T-helper 9 cell (primary cell): ENCODE measurements around the gene NBEAL1.
"Not testable (repeated sequence)": the region's sequence is repeated elsewhere in the genome, so short reads cannot be mapped to it uniquely, and the experiment has no call there.

Experiments used
- DNase-seq: peaks from one replicate; pipeline ENCODE4 v3.0.0-alpha.2; 2020
- total RNA-seq, 2 donors: gene quantifications; one replicate each; lab custom pipeline; 2026; lab: John Stamatoyannopoulos, UW

NBEAL1 gene
- 26.1 to 42.2 reads per million in 2 donors for total RNA-seq

DNA sequence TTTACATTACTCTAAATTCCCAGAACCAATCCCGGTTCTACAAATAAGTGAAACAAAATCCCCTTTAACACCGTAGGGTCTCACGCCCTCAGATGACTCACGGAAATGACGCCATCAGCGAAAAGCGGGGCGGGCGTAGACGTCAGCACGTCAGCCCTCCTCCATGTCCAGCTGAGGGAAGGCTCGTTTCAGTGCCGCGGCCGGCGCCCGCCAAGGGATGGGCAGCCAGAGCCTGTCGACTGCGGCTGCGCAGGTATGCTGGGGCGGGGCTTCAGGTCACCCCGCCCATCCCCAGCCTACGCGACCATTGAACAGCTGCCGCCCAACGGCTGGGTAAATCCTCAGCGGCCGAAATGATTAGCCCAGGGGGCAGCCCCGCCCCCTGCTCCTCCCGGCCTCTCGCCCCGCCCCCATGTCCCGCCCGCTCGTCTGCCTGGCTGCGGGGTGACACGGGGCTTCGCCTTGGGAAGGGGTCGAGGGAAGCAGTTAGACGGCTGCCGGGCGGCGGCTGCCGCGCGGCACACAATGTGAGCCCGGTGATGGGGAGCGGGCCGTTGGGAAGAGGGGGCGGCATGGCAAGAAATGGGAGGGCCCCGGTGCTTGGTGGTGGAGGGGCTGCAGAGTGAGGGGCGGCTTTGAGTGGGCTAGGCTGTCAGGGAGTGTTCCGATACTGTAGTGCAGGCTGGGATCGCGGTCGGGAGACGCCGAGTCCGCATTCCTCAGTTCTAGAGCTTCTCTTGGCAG is at the start of gene NBEAL1:
TSS of gene NBEAL1 (plus strand) at position 420 of the 744 bp plus-strand sequence. CDS start 1,510 bp downstream, outside the sequence.
- peak; percentile 94 for DNase-seq

DNA sequence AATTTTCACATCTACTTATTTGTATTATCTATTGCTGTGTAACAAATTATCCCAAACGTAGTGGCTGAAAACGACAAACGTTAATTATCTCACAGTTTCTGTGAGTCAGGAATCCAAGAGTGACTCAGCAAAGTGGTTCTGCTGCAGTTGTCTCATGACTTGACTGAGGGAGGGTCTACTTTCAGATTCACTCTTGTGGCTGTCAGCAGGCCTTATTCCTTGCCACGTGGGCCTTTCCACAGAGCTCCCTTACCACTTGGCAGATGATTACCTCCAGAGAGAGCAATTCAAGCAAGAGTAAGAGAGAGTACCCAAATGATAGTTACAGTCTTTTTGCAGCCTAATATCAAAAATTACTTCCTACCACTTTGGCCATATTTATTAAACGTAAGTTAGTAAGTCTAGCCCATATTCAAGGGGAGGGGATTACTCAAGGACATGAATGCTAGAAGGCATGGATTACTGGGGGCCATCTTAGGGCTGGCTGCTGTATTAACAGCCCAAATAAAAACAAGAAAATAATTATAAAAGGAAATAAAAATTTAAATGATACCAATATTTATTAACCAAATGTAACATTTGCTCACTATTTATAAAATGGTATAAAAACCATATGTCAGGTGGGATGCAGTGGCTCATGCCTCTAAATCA is 48.7 kb upstream of the NBEAL1 start:
- no peak for DNase-seq

DNA sequence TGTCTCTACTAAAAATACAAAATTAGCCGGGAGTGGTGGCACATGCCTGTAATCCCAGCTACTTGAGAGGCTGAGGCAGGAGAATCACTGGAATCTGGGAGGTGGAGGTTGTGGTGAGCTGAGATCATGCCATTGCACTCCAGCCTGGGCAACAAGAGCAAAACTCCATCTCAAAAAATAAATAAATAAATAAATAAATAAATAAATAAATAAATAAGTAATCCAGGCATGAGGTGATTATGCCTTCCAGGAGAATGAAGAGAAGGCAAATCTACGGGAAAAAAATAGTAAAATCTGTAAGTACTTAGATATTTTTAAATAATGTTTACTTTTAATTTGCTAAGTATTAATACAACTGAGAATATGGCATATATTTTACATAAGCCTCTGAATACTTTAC is 45.3 kb upstream of the NBEAL1 start:
- not testable (repeated sequence) for DNase-seq

DNA sequence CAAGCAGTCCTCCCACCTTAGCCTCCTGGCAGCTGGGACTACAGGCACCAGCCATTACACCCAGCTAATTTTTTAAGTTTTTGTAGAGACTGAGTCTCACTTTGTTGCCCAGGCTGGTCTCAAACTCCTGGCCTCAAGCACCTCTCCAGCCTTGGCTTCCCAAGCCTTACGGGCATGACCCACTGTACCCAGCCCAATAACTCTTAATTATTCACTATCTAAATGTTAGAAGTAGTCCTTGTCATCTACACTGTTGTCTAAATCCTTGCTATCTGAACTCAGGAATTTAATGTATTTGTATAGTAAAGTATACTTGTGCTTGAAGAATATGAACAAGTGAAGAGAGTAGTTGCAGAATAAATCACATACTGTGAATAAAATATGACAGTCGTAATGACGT is 37.9 kb upstream of the NBEAL1 start:
- DNase-seq: no peak

DNA sequence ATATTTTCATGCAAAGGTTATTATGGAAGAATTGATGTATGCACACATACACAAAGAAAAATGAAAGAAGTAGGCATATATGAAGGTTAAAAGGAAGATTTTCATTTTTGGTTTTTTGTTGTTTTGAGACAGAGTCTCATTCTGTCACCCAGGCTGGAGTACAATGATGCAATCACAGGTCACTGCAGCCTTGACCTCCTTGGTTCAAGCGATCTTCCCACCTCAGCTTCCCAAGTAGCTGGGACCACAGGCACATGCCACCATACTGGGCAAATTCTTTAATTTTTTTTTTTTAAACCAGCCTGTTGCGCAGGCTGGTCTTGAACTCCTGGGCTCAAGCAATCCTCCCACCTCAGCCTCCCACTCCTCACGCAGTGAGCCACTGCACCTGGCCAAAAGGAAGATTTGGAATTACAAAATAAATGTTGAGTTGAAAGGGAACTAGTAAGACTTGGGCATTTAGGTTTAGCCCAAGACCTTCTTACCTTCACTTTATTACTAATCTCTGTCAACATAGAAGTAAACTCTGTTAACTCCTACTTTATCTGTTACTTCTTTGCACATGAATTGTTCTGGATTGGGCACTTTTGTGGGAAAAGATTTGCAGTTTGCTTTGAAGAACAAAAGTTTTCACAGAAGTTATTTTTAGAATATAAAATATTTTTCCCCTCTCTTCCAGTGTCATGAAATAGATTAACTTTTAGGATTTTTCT is 31.7 kb upstream of the NBEAL1 start:
- DNase-seq: no peak

DNA sequence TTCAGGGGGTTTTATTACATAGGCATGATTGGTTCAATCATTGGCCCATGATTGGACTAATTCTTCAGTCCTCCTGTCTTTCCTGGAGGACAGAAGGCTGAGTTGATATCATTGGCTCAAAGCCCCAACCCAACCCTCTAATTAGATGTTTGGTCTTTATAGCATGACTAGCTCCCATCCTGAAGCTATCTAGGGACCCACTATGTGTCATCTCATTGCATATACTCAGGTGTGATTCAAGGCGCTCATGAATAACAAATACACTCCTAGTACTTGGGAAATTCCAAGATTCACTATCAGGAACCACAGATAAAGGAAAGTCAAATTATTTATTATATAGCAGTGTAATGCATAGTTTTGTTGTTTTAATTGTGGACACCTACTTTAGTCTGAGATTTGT is 24.9 kb upstream of the NBEAL1 start:
- no peak for DNase-seq

DNA sequence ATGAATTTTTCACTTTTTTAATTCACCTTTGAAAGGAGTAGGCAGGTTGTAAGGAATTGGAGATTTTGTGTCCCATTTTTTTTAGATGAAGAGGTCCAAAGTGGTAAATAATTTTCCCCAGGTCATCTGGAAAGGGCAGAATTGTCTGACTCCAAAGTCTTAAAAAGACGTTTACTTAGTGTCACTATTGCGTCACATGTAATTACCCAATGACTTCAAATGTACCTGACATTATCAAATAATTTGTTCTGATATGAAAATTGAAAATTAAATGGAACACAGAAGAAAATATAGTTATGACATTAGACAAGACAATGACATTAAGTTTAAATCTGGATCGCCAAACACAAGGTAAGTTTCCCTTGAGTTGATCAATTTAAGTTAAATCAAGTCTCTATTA is 24.2 kb upstream of the NBEAL1 start:
- DNase-seq: no peak

DNA sequence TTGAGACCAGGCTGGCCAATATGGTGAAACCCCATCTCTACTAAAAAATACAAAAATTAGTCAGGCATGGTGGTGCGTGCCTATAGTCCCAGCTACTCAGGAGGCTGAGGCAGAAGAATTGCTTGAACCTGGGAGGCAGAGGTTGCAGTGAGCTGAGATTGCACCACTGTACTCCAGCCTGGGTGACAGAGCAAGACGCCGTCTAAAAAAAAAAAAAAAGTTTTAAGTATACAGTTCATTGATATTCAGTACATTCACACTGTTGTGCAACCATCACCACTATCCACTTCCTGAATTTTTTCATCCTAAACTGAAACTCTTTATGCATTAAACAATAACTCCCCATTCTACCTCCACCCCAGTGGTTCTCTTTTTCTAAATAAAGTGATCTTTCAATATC is 17.6 kb upstream of the NBEAL1 start:
- DNase-seq: not testable (repeated sequence)

DNA sequence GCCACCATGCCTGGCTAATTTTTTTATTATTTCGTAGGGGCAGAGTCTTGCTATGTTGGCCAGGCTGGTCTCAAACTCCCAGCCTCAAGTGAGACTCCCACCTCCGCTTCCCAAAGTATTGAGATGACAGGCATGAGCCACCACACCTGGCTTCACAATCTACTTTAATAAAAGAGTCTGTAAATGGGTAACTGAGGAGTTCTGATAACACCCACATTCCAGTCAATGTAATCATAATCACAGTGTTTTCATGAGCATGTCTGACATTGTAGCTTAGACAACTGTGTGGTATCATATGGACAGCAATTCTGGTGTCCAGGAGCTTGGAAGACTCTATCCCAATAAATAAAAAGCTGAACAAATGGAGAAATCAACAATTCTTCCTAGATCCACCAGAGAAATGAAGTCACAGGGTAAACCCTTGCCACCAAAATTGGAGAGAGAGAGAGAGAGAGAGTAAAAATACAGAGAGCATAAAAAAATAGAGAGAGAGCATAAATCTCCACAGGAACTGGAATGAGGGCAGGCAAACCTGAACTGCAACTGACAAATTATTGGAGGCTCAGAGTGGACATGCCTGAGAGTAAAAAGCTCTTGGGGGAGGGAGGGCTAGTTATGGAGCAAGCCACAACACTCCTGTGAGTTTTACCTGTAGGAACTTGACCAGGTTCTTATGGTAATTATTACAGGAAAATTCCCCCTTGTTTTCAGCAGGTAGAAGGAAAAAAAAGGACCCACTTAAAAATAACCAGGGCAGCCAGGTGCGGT is 12.4 kb upstream of the NBEAL1 start:
- no peak for DNase-seq

DNA sequence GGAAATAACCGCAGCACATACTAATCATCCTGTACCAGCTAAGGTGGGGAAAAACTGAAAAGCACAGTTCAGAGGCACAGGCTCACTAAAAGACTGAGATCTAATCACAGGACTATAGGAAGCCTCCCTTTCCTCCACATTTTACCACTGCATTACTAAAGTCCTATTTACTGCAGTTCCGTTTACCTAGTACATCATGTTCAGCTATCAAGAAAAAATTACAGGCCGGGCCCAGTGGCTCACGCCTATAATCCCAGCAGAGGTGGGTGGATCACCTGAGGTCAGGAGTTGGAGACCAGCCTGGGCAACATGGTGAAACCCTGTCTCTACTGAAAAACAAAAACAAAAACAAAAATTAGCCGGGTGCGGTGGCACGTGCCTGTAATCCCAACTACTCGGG is 11.0 kb upstream of the NBEAL1 start:
- DNase-seq: no peak

DNA sequence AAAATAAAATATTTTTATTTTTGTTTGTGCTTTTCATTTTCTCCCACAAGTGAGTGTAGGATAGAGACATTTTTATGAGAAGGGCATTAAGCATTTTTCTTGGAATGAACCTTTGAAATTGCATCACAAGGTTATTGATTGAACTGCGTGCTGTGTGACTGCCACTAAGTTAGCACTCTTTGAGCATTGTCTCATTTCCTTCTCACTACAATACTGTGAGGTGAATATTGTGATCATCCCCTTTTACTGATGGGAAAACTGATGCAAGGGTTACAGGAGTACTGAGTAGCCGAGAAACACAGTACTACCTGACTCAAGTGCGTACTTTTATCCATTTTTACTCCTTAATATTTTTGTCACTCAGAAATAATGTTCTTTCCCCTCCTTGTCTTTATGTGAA is 2.0 kb downstream of the NBEAL1 start:
- DNase-seq: no peak

DNA sequence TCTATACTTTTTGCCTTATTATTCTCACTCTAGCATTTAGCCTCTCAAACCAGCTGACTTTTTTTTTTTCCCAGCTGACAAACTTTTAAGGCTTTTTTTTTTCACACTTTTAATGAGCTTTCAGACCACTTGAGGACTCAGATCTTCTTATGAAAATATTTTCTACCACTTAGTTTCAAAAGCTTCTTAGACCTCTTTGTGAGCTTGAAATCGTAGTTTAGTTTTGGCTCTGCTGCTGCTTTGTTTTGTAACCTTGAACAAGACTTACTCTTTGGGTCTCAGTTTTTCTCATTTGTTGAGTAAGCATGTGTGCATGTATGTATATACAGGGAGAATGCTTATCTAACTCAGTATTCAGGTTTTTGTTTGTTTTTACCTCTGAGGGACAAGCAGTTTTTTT is 3.5 kb downstream of the NBEAL1 start:
- DNase-seq: no peak

DNA sequence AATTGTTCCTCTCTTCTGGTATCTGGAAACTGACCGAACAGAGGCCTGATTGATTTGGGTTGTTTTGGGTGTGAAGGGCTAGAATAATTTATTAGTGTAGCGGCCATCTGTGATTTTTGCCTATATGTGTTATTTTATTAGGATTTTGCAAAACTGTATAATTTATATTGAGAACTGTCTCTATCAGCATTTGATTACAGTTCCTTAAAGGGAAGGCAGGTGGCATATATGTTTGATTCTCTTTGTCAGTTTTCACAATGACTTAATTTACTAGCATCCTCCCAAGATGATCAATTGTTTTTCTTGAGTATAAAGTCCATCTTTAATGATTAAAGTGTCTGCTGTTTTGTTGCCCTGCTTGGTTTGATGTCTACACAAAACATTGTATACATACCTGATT is 4.5 kb downstream of the NBEAL1 start:
- DNase-seq: no peak

DNA sequence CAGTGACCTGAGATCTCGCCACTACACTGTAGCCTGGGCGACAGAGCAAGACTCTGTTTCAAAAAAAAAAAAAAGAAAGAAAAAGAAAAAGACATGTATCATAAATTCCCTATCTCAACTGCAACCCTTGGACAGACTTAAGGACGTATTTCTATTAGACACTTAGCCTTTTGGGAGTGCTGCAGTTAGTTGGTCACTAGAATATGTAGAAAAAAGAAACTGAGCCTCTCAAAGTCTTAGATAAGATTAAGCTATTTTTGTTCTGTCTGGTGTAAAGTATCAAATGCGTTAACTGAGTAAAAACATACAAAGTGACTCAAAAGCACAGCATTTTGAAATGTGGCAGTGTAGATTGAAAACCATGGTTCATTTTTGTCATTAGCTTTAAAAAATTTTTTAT is 7.3 kb downstream of the NBEAL1 start:
- DNase-seq: no peak

DNA sequence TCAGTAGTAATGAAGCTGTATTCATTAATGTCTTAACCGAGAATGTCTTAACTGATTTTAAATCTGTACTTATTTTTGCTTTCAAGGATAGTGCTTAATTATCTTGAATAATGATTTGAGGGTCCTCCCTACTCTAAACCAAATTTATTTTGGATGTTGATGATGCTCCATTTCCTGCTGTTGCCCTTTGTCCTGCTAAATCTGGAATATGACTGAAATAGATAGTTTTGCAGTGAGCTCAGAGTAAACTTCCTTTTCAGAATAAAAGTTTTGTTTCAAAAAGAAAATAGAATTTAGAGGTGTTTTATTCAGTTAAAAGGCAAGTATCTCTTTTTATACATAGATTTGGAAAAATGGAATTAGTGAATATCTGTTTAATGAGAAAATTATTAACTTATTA is 8.1 kb downstream of the NBEAL1 start:
- no peak for DNase-seq

DNA sequence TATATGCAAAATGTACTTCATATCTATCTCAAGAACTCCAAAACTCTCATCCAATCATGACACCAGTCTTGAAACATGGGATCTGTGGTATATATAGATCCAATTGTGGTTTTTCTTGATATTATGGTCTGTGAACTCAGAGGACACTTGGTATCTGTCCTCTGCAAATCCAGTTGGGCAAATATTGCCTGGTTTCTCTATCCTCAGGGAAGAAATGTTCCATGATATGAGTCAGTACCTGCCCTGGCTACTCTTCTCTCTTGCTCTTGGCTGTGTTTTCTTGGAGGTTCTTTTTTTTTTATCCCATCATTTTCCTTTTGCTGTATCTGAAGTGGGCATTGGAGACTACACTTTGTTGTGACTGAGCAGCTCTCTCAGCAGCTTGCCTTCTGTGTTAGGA is 10.9 kb downstream of the NBEAL1 start:
- no peak for DNase-seq

DNA sequence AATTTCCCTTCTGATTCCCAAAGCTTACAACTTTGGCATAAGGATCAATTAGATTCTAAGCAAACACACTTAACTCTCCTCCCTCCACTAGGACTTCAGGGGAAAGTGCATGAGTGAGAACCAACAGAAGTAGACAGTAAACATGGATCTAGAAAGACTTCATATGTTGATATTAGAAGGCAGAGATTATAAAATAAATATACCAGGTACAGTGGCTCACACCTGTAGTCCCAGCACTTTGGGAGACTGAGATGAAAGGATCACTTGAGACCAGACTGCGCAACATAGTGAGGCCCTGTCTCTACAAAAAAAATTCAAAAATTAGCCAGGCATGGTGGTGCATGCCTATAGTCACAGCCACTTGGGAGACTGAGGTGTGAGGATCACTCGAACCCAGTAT is 15.9 kb downstream of the NBEAL1 start:
- no peak for DNase-seq

DNA sequence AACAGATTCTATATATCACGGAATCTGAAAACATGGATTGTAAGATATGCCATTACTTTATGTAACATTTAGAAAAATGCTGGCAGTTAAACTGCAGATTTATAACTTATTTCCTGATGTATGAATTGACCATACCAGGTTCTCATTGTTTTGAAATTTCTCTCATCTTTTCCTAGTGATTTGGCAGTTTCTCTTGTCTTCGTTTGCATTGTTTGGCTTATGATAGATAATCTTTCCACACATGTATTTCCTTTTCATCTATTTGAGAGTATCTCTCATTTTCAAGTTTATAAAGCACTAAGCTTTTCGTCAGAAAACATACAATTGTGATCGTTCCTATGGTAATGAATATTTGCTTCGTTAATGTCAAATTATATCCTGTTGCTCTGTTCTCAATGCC is 16.3 kb downstream of the NBEAL1 start:
- no peak for DNase-seq

DNA sequence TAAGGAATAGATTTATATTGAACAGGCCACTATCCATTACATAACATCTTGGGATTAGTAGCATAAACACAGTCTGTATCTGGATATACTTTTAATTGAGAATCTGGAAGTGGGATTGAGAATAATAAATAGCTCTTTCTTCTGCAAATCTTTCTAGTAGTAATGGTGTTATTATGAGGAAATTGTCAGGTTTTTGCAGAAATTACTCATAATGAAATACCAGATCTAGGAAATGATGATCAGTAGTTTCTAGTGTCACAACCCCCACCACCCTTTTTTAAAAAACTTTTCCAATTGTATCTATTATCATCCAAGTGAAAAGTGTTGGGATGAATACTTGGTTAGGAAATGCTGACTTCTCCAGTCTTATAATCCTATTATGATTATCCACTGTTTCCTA is 18.7 kb downstream of the NBEAL1 start:
- DNase-seq: no peak

DNA sequence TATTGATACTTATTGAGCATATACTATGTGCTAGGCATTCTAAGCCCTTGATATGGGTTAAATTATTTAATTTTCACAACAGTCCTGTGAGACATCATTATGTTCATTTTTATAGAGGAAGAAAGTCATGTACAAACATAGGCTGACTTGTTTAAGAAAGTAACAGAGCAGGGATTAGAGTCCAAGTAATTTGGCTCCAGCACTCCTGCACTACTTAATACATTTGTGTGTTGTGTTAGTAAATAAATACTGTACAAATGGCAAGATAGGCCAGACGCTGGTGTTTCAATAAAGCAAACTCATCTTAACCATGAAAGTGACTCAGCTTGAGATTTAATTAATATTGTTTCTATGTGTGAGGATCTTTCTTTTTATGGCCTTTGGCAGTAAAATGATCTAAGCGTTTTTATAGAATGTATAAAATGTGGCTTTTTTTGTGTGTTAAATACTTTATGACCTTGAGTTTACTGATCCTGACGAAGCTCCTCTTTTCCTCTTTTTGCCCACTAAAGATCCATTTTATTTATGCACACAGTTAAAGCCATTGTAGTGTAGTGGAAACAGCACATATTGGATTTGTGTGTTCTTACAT is 21.3 kb downstream of the NBEAL1 start:
- no peak for DNase-seq

DNA sequence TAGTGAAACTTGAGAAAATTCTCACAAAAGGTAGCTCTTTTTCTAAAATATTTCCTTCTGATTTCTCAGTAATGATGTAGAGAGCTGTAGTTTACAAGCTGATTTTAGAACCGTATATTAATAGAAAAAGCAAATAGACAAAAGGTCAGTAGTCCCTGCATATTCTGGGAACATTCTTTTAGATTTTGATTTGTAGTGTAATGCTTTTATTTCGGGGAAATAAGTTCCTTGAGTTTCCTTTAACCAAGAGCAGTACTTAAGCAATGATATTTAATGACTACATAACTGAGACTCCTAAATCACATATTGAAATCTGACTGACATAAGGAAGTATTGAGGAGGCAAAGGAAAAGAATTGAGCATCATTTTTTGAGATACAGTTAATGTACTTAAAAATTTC is 22.4 kb downstream of the NBEAL1 start:
- DNase-seq: no peak

DNA sequence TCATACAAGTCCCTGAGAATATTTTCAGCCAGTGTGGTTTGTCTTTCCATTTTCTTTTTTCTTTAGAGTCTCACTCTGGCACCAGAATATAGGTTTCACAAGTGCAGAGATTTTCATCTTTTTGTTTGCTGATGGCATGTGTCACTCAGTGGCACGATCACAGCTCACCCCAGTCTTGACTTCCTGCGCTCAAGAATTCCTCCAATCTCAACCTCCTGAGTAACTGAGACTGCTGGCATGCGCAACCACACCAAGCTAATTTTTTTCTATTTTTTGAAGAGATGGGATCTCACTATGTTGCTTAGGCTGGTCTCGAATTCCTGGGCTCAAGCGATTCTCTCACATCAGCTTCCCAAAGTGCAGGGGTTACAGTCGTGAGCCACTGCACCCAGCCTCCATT is 23.9 kb downstream of the NBEAL1 start:
- DNase-seq: no peak

DNA sequence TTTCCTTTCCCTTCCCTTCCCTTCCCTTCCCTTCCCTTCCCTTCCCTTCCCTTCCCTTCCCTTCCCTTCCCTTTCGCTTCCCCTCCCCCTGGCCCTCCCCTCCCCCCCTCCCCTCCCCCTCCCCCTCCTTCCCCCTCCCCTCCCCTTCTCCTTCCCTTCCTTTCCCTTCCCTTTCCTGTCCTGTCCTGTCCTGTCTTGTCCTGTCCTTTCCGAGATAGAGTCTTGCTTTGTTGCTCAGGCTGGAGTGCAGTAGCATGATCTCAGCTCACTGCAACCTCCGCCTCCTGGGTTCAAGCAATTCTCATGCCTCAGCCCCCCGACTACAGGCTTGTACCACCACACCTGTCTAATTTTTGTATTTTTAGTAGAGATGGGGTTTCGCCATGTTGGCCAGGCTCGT is 24.5 kb downstream of the NBEAL1 start:
- not testable (repeated sequence) for DNase-seq
